GM12891 (cell line): Measurements from ENCODE around the gene BPIFB6.
A peak's percentile ranks its signal among the peaks of the same experiment; 100 is the strongest.

Experiments
- DNase-seq: peaks from one replicate; pipeline ENCODE4 v3.0.0; 2011; ENCODE audit warnings: low spot score; ENCODE audit not compliant: insufficient read length
- FAIRE-seq: peaks from 2 replicates; lab custom pipeline; 2011; peaks lifted over from hg19 to GRCh38; lab: Jason Lieb, UNC
- PAX5 ChIP-seq: IDR thresholded peaks from 2 replicates; pipeline ENCODE4 v1.6.1; 2011; ENCODE audit warnings: low read length, moderate library complexity, mild to moderate bottlenecking; ENCODE audit not compliant: insufficient read depth, severe bottlenecking
- POLR2A ChIP-seq: IDR thresholded peaks from 2 replicates; pipeline ENCODE4 v1.6.1; 2011; ENCODE audit warnings: low read depth, low read length, control low read depth
- POLR2AphosphoS5 ChIP-seq: IDR thresholded peaks from 2 replicates; pipeline ENCODE4 v1.6.1; 2011; ENCODE audit warnings: low read depth, low read length, control low read depth
- POU2F2 ChIP-seq: IDR thresholded peaks from 2 replicates; pipeline ENCODE4 v1.6.1; 2011; ENCODE audit warnings: low read depth, mild to moderate bottlenecking, control low read depth, low read length, moderate library complexity
- SPI1 ChIP-seq: IDR thresholded peaks from 2 replicates; pipeline ENCODE4 v1.6.1; 2011; ENCODE audit warnings: low read depth, low read length, control low read depth
- TAF1 ChIP-seq: IDR thresholded peaks from 2 replicates; pipeline ENCODE4 v1.6.1; 2011; ENCODE audit warnings: low read depth, low read length, control low read depth

BPIFB6 gene

DNA sequence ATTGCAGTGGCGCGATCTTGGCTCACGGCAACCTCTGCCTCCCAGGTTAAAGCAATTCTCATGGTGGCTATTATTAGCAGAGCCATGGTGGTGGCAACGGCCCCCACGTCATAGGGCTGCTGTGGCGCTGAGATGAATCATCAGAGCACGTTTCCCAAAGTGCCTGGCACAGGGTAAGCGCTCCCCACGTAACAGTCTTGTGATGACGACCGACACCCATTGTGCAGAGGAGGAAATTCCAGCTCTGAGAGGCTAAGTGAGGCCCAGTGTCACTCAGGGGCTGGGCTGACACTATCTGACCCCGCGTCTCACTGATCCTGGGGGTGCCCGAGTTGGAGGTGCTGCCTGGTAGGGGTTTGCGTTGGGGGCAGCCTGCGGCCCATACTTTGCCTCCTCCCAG, 43.4 kb upstream of the BPIFB6 start:
- no peak for TF ChIP-seq PAX5
- DNase-seq (no peak), FAIRE-seq (no peak)

DNA sequence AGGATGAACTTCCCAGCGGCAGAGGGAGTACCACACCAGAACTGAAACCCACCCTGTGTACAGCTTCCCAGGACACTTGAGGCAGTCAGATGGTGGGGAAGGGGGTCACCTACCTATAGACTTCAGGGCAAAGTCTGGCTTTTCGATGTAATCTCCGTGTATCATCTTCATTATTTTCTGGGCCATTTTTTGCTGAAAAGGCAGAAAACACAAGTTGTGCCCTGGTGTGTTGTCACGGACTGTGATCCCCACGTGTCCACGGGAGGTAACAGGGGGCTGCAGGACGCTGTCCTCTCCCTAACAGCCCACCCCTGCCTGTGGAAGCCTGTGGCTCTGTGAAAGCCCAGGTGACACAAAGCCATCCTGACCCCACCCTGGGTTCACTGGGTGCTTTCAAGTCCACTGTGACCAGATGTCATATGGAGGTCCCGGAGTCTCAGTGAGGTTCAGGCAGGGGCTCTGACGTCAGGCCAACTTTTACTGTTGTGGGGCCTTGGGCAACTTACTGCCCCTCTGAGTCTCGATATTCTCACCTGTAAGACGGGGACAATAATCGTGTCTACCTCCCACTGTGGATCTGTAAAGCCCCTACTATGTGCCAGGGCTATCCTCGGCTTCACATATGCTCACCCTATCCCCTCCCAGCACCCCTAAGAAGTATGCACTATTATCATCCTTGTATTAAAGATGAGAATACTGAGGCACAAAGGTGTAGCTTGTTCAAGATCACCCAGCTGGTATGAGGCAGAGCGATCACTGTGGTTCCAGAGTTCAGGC, 41.8 kb upstream of the BPIFB6 start:
- FAIRE-seq (no peak), DNase-seq (no peak)
- TF ChIP-seq PAX5: no peak
- TF ChIP-seq SPI1: no peak
- no peak for TF ChIP-seq POLR2AphosphoS5
- TF ChIP-seq POU2F2: no peak
- no peak for TF ChIP-seq POLR2A
- TF ChIP-seq TAF1: no peak

DNA sequence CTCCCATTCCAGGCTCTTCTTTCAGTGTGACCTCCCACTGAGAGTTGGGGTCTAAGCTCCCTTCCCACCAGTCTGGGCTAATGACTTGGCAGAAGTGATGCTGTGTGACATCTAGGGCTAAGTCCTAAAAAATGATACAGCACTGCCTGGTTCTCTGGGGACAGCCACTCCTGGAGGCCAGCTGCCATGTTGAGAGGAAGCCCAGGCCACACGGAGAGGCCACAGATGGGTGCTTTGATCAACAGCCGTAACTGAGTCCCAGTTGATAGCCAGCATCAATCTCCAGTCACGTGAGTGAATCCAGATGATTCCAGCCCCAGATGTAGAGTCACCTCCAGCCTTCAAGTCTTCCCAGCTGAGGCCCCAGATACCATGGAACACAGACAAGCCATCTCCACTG, 41.0 kb upstream of the BPIFB6 start:
- FAIRE-seq: no peak
- TF ChIP-seq POLR2AphosphoS5 (no peak), SPI1 (no peak), POLR2A (no peak), TAF1 (no peak), PAX5 (no peak), POU2F2 (no peak)
- DNase-seq: no peak

DNA sequence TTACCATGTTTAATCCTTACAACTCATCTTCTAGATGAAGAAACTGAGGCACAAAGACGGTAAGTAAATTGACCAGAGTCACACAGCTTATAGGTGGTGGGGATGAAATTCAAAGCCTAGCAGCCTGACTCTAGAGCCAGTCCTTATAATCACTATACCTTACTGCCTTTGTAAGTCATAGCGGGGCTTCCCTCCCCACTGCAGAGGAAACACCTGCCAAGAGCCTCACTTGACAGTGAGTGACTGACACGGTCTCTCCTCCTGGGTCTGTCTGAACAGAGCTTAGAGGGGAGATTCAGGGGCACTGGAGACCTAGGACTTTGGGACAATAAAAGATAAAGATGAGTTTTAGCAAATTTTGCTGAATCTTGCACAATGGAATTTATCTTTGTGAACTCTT, 40.1 kb upstream of the BPIFB6 start:
- FAIRE-seq: no peak
- no peak for TF ChIP-seq POLR2AphosphoS5
- TF ChIP-seq PAX5: no peak
- no peak for TF ChIP-seq TAF1
- TF ChIP-seq POLR2A: no peak
- TF ChIP-seq POU2F2: no peak
- TF ChIP-seq SPI1: no peak

DNA sequence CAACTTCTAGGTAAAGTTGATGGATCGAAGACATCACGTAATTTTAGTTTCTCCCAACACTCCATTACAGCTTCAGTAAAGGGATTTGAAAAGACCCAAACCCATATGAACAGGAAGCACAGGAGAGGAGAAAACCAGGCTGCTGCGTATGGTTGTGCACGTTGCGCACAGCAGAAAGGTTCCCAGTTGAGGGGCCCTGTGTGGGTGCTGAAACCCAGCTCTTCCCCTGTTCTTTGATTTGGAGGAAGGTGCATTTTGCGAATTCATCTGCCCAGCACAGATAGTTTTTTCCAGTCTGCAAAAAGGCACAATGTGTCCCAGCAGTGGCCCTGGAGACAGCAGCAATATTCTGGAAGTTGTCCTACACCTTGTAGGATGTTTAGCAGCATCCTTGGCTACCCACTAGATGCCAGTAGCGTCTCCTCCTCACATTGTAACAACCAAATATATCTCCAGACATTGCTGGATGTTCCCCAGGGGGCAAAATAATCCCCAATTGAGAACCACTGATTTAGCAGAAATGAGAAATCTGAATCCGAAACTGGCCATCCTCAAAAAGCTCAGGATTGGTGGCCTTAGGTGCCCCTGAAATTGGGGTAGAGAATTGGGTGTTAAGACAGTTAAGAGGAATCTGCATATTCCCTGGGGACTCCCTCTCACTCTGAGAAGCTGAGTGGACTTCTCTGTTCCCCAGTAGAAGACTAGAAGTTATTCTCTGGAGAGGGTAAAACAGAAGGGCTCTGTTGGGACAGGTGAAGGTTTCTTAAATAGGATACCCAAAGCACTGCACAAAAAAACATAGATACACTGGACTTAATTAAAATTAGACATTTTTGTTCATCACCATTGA, 39.4 kb upstream of the BPIFB6 start:
- FAIRE-seq (no peak), DNase-seq (no peak)
- TF ChIP-seq TAF1 (no peak), POLR2AphosphoS5 (no peak), POLR2A (no peak), SPI1 (no peak), PAX5 (no peak), POU2F2 (no peak)

More for the DNA sequence above, 40.1 kb upstream of the BPIFB6 start:
- DNase-seq: no peak

DNA sequence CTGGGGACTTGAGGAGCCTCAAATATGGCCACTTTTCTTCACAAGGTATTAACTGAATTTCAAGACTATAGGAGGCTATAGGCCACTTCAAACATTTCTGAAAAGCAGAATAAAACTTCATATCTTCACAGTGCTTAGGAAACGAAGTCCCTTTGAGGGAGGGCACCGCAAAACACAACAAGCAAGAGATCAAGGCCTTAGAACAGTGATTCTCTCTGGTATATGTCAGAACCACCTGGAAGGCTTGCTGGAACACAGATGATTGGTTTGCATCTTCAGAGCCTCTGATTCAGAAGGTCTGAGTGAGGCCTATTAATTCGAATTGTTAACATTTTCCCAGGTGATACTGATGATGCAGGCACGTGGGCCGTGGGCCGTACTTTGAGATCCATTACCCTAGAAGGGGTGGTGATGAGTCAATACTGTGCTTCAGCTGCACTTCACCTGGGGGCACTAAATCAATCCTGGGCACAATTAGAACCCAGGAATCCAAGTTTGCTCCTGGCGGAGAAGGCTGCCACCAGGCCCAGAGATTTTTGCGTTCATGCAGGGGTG, 37.9 kb upstream of the BPIFB6 start:
- no peak for DNase-seq
- no peak for TF ChIP-seq POU2F2
- TF ChIP-seq TAF1: no peak
- no peak for TF ChIP-seq SPI1
- no peak for TF ChIP-seq POLR2AphosphoS5
- TF ChIP-seq PAX5: no peak
- no peak for TF ChIP-seq POLR2A
- no peak for FAIRE-seq

DNA sequence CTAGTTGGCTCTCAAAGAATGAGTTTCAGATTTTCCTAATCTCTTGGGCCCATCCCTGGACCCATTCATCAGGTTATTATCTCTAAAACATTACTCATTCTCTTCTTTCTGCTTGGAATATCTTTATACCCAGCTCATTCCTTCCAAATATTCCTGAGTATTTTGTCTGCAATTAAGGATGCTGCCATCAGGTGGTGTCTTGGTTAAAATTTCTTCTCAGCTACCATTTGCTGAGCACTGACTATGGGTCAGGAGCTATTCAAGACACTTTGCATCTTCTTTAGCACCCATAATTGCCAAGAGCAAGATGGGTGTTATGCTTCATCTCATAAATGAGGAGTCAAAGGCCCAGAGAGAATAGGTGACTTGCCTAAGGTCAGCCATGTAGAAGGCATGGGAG, 35.6 kb upstream of the BPIFB6 start:
- no peak for DNase-seq
- no peak for TF ChIP-seq POLR2AphosphoS5
- no peak for TF ChIP-seq SPI1
- TF ChIP-seq POU2F2: no peak
- TF ChIP-seq TAF1: no peak
- TF ChIP-seq POLR2A: no peak
- no peak for TF ChIP-seq PAX5
- no peak for FAIRE-seq

DNA sequence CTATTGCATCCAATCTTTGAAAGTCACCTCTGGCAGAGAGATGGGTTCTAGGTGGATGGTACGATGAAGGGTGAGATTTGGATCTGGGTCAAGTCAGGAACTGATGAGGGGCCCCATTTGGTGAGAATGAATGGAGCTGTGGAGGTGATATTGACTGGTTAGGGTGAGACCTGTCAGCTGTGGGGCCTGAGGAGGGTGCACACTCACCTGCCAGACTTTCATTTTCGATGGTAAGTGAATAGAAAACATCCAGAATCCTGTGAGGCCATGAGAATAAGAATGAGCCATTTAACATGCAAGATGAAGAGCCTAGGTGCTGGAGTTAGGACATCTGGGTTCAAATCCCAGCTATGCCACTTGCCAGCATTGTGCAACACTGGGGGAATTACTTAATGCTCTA, 34.0 kb upstream of the BPIFB6 start:
- DNase-seq (no peak), FAIRE-seq (peak; percentile 9)
- TF ChIP-seq TAF1: no peak
- TF ChIP-seq PAX5: no peak
- no peak for TF ChIP-seq POLR2AphosphoS5
- TF ChIP-seq SPI1: no peak
- TF ChIP-seq POU2F2: no peak
- no peak for TF ChIP-seq POLR2A

DNA sequence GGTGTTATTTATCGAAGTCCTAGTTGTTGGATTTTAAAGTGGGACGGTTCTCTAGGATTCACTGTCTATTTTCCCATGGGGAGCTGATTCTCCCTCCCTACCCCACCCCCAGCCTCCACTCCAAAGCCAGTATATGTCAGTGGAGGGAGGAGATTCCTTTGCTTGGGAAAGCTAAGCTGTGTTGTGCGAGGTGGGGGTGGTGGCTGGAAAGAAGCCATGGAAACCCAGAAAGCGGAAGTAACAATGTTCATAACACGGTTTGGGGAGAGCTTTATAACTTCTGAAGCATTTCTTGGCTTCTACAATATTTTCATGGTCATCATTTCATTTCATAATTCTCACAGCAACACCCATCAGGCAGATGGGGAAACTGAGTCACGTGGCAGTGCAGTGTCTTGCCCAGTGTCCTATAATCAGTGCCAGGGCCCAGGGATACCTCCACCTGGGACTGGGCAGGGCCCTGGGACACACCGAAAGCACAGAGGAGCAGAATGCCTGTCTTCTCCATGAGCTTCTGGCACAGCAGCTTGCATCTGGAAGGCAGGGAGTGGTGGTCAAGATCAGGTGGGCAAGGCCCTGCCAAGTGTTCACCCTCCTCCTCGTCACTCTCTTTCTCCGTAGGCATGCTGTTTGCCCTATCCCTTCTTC, 31.7 kb upstream of the BPIFB6 start:
- no peak for FAIRE-seq
- TF ChIP-seq SPI1: no peak
- TF ChIP-seq POU2F2: no peak
- TF ChIP-seq POLR2A: no peak
- no peak for TF ChIP-seq POLR2AphosphoS5
- no peak for TF ChIP-seq PAX5
- TF ChIP-seq TAF1: no peak
- DNase-seq: no peak
